Stimulated activated CD4-positive, alpha-beta T cell treated with anti-CD3 and anti-CD28 coated beads, Interleukin-1b, Interleukin-23, amount 100 ng/mL, for 1 hour (primary cell): ENCODE data around the gene CTSZ.
"Not testable (repeated sequence)": the region's sequence is repeated elsewhere in the genome, so short reads cannot be mapped to it uniquely, and the experiment has no call there.

Source experiments
- DNase-seq, 2 donors: peaks; one replicate each; pipeline ENCODE4 v3.0.0-alpha.2; 2020; ENCODE audit warnings: low read depth in 2 of 2

The CTSZ gene

GRCh38 chr20:59013031-59013951 lies 6.2 kb upstream of the CTSZ start:
- no peak for DNase-seq

GRCh38 chr20:59011874-59012157 lies 4.8 kb upstream of the CTSZ start:
- not testable (repeated sequence) for DNase-seq

DNA sequence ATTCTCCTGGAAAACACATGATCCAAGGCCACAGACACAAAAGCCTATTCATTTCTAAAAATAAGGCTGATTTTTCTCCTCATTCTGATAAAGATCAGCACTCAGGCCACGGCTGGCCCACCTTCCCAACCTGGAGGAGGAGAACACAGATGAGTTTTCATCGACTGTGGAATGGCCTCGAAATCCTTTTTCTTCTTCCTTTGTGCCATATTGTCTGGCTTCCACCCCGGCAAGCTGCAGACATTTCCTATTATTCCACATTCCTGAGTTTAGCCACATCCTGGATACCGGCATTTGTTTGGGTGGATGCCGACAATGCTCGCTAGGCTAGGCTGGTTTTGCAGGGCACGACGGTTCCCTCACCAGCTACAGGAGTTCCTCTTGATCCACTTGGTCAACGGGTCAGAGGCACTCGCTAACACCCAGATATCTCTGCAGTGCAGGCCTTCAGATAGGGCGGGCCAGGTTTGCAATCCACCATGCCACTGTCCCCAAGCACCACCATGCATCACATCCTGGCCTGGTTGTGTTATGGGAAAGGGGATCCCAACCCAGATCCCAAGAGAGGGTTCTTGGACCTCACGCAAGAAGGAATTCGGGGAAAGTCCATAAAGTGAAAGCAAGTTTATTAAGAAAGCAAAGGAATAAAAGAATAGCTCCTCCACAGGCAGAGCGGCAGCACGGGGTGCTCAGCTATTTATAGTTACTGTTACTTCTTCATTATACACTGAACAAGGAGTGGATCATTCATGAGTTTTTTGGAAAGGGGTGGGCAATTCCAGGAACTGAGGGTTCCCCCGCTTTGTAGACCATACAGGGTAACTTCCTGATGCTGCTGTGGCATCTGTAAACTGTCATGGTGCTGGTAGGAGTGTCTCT lies 4.2 kb upstream of the CTSZ start:
- DNase-seq: no peak

- DNase-seq: no peak
Measured at GRCh38 chr20:59010321-59010994, 3.4 kb upstream of the CTSZ start.

DNA sequence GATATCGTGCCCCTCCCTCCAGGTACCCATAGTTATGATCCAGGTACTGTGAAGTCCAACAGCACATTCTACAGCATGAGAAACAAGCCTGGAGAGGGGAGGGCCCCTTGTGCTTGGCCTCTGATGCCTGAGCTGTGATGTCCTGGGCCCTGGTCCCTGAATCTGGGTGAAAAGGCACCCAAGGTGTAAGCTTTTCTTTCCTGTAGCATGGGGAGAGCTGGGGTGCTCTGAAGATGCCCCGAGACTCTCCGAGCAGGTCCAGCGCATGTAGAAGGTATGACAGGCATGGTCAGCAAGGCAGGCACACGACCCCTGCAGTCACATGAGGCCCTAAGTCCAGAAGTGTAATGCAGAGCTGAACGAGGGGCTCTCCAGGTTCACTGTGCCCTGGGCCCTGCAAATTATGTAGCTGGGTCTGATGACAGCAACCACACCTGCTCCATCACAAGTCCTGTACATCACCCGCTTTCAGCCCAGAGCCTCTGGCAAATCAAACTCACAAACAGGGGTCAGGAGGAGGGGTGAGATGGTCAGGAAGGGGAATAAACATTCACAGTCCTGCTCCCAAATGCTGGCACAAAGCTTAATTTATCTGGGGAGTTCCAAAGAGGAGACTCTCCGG lies 1.8 kb upstream of the CTSZ start:
- DNase-seq: no peak

DNA sequence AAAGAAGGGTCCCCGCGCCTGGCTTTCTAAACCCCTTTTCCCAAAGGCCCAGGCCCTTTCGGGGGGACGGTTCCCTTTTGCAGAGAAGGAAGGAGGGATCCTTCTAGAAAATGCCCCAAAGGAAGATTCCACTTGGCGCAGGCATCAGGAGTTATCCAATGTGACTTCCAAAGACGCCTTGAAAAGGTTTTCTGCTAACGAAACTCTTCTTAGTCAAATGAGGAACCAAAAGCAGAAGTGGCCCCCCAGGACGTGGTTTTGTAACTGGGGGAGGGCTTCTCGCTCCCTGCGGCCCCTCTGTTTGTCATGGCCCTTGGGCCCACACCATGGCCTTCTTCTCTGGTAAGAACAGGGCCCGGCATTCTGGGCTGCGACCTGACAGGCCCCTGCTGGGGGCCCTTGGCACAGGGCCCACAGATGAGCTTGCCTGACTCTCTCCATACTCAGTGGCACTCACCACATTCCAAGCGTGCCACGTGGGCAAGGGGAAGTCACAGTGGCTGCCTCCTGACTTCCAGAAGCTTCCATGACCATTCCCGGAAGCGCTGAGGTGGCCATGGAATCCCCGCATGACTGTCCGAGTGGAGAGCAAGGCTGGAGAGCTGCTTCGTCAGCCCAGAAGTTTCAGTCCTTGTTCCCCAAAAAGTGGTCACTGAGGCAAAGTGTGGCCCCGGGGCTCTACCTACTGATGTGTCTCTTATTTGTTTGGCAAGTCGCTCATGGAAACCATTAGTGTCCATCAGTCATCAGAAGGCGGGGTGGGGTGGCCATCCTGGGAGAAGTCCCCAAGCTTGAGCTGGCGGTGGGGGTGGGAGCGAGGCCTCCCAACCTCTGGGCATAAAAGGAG lies 834 bp upstream of the CTSZ start:
- no peak for DNase-seq

DNA sequence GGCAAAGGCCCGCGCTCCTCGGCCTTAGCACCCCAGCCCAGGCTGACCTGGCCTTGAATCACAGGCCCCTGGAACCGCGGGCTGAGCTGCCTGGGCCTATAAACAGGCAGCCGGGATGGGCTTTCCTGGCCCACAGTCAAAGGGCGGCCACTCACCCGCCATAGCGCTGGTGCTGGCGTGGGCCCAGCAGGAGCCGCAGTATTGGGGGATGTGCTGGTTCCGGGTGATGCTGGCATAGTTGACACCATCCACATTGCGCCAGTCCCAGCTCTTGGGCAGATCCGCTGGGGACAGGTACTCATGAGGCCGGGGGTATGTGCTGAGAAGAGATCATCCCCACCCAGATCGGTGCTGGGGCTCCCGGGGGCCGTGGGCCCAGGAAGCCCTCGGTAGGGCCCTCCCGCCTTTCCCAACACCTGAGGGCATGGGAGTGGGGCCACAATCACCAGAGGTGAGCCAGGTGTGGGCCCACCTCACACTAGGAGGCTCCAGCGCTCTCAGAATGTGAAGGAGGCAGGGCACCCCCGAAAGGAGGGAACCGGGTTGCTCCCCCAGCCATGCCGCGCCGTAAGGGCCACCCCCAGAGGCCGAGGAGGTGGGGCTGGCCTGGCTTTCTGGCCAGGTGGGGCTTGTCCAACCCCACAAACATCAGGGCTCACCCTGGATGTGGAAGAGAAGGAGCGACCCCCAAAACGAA lies 739 bp downstream of the CTSZ start:
- no peak for DNase-seq

DNA sequence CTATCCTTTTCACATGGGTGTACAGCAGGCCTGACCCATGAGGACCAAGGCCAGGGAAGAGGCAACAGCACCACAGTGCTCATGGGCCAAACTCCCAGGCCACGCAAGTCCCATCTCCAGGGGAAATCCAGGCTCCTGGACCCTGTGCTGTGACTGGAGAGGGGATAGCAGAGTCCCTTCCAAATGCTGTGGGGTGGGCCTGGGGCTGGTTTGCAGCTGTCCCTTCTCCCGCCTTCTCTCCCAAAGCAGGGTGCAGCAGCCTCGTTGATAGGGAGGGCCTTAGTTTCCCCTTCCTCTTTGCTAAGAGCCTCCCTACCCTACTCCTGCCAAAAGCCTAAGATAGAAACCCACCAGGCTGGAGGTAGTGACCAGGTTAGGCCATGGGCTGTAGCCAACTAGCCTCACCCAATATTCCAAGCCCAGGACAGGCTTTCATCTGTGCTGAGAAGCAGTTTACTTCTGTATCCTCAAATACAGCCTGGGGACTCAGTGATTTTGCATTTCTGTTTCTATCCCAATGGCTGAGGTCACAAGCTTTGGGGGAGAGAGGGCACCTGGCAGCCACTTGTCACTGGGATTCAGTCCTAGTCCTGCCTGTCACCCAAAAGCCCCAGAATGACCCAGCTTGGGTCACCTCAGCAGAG lies 1.4 kb downstream of the CTSZ start:
- no peak for DNase-seq

GRCh38 chr20:59004763-59005522 lies 2.1 kb downstream of the CTSZ start:
- peak in 1 of 2 donors; percentile 7 for DNase-seq

DNA sequence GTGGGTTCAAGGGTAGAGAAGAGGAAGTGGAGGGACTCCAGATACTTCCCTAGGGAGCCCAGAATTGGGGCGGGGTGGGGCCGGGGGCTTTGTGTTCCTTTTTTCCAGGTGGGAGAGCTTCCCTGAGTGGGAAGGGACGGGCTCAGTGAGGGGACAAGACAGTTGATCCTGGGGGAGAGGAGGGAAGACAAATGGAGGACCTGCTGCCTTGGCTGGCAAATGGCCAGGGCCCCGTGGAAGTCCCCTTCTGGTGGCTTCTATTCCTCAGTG lies 2.6 kb downstream of the CTSZ start:
- DNase-seq: peak in 1 of 2 donors; percentile 29

GRCh38 chr20:59003836-59004492 lies 3.1 kb downstream of the CTSZ start:
- DNase-seq: no peak

DNA sequence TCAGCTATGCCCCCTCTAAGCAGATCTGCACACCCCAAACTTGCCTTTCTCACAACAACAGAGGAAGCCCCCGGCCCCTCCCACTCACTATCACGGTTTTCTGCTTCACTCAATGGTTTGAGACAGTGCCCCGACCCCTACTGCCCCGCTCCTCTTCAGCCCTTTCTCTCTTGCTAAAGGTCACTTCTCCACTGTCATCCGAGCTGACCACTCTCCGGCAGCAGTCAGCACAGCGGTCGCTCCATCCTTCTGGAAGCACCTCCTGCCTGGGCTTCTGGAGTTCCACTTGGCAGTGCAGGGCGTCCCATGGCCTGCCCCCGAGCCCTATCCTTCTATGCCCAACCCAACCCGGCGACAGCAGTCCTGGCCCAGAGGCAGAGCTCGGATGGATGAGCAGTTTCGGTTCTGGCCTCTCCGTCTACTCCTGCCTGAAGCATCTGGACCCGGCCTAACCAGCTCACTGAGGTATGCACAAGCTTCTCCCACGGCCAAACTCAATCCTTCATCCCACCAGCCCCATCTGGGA lies 4.1 kb downstream of the CTSZ start:
- DNase-seq: no peak

DNA sequence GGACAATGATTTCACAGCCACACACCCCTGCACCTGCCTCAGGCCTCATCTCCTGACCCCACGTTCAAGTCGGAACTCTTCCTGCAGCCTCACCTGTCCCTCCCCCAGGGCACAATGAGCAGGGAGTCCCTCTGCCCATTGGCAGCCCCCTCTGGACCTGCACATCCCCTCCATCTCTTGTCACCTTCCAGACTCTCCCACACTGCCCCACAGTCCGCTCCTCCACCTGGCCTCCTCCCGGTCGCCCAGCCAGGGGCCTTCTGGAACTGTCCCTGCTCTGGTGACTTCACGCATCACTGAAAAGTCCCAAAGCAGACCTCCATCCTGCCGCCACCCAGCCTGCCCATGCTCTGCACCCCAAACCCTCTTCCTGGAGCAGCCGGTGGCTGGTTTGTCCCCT lies 4.7 kb downstream of the CTSZ start:
- DNase-seq: no peak

DNA sequence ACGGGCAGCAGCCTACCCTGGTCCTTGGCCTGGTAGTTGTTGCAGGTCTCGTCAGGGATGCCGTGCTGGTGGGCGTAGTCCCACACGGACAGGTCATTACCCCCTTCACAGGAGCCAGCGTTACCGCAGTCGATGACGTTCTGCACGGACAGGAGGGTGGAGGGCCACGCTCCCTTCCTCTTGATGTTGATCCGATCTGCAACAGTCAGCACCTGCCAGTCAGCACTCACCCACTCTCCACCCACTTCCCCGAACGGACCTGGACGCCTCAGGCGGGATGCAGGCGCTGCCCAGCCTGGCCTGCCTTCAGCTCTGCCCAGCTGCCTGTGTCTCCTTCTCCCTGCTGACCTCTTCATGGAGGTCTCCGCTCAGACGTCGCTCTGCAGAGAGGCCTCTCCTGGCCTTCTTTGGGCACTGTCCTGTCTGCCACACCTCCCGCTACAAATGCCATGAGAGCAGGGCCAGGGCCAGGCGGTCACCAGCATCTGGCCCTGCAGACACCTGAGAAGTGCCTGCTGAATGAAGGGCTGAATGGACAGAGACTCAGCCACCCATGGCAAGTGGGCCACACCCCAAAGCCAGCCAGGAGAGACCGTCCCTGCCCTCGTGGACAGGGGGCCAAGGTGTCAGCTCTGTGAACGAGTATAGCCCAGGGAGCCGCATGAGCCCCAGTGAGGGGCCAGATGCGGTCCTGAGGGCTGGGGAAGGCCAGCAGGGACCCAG lies 5.4 kb downstream of the CTSZ start:
- DNase-seq: no peak

DNA sequence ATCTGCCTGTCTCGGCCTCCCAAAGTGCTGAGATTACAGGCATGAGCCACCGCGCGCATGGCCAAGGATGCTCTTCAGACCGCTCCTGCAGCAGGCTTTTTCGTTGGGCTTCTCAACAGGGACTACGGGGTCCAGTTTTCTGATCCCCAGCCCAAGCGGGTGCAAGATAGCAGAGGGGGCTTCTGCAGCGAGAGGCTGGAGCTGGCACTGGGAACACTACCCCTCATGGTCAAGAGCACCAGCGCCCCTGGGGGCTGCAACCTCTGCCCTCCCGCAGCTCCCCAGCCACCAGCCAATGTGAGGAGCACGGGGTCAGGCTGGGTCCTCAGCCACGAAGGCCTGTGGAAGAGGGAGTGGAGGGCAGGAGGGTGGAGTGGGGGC lies 6.0 kb downstream of the CTSZ start:
- DNase-seq: no peak

DNA sequence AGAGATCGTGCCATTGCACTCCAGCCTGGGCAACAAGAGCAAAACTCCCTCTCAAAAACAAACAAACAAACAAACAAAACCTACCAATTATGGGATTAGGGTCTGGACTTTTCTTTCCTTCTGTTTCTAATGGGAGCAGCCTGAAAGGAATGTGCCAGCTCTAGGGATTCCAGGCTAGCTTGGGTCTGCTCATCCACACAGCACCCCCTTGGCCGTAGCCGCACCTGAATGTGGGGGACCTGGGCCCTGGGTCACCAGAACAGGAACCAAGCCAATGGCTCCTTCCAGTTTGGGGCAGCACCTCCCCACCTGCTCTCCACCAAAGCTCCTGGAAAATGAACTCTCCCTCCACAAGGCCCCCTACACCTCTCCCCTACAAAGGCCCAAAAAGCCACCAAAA lies 6.7 kb downstream of the CTSZ start:
- DNase-seq: no peak

DNA sequence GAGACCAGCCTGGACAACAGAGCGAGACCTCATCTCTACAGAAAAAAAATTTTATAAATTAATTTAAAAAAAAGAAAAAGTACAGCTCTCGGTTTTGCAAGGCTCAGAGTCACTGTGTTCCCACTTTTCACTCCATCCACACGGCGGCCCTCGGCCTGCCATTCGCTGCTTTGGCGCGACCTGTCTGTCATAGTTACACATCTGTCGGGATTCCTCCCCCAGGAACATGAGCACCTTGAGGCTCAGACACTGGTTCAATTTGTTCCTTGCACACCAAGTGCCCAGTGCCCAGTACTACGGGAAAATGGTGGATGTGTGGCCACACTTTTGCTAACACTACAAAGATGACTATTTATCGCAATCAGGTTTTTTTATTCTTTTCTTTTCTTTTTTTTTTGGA lies 8.4 kb downstream of the CTSZ start:
- no peak for DNase-seq

- no peak for DNase-seq
Measured at GRCh38 chr20:58997141-58997770, 9.8 kb downstream of the CTSZ start.
